Endothelial cell of umbilical vein (primary cell): ENCODE data around the gene RPEL1.
"Not testable (repeated sequence)": the region's sequence is repeated elsewhere in the genome, so short reads cannot be mapped to it uniquely, and the experiment has no call there.

ENCODE experiments used
- EZH2 ChIP-seq: IDR thresholded peaks from 2 replicates; pipeline ENCODE4 v1.6.1; 2012; ENCODE audit warnings: borderline replicate concordance, low read depth, mild to moderate bottlenecking, moderate library complexity, low read length, inconsistent platforms; ENCODE audit not compliant: severe bottlenecking
- FOS ChIP-seq: IDR thresholded peaks from 2 replicates; pipeline ENCODE4 v1.6.1; 2011; ENCODE audit warnings: mild to moderate bottlenecking, low read length, moderate library complexity, borderline replicate concordance; ENCODE audit not compliant: insufficient read depth
- GATA2 ChIP-seq: IDR thresholded peaks from 2 replicates; pipeline ENCODE4 v1.7.0; 2011; ENCODE audit warnings: low read depth, mild to moderate bottlenecking, moderate library complexity, mixed read lengths, low read length; ENCODE audit not compliant: insufficient read length, insufficient read depth
- JUN ChIP-seq: IDR thresholded peaks from 2 replicates; pipeline ENCODE4 v1.6.1; 2011; ENCODE audit warnings: borderline replicate concordance, low read depth; ENCODE audit not compliant: insufficient read length, insufficient read depth
- MYC ChIP-seq: IDR thresholded peaks from one replicate; pipeline ENCODE4 v1.6.1; 2011; ENCODE audit warnings: mild to moderate bottlenecking, low read depth, low read length
- POLR2A ChIP-seq: IDR thresholded peaks from 2 replicates; pipeline ENCODE4 v1.6.1; 2012; ENCODE audit warnings: low read depth, mild to moderate bottlenecking, control low read depth, low read length
- POLR2AphosphoS5 ChIP-seq: IDR thresholded peaks from 2 replicates; pipeline ENCODE4 v1.6.1; 2012; ENCODE audit warnings: low read depth, mild to moderate bottlenecking, control low read depth, low read length, moderate library complexity; ENCODE audit not compliant: insufficient read depth
- TF ChIP-seq, protein P1 (sequence below): IDR thresholded peaks from 2 replicates; pipeline ENCODE4 v1.6.1; 2011; ENCODE audit not compliant: insufficient read depth, insufficient read length
- TF ChIP-seq, protein P2 (sequence below), 2 donors: IDR thresholded peaks; 1 replicate in 1 of 2; 2 replicates in 1 of 2; pipeline ENCODE4 v1.5.1; 2011; ENCODE audit warnings: low read length in 2 of 2, mild to moderate bottlenecking in 2 of 2, moderate library complexity in 2 of 2, control low read depth in 1 of 2, inconsistent platforms in 1 of 2, low read depth in 1 of 2; ENCODE audit not compliant: insufficient read depth in 1 of 2; ENCODE audit errors: extremely low read depth in 1 of 2

DNA sequence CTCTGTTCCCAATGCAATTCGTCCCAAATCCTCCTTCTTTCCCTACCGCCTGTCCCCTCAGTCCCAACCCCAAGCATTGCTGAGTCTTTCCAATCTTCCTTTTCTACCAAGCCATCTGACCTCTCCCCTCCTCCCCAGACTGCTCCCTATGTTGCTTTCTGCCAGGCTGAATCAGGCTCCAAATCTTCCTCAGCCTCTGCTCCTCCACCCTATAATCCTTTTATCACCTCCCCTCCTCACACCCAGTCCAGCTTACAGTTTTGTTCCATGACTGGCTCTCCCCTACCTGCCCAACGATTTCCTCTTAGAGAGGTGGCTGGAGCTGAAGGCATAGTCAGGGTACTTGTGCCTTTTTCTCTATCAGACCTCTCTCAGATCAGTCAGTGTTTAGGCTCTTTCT, 39.0 kb upstream of the RPEL1 start:
- TF ChIP-seq POLR2A, EZH2, JUN, POLR2AphosphoS5, MYC, GATA2, FOS: not testable (repeated sequence)
- TF ChIP-seq, protein P1, sequence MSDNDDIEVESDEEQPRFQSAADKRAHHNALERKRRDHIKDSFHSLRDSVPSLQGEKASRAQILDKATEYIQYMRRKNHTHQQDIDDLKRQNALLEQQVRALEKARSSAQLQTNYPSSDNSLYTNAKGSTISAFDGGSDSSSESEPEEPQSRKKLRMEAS, result not testable (repeated sequence)
- TF ChIP-seq, protein P2, sequence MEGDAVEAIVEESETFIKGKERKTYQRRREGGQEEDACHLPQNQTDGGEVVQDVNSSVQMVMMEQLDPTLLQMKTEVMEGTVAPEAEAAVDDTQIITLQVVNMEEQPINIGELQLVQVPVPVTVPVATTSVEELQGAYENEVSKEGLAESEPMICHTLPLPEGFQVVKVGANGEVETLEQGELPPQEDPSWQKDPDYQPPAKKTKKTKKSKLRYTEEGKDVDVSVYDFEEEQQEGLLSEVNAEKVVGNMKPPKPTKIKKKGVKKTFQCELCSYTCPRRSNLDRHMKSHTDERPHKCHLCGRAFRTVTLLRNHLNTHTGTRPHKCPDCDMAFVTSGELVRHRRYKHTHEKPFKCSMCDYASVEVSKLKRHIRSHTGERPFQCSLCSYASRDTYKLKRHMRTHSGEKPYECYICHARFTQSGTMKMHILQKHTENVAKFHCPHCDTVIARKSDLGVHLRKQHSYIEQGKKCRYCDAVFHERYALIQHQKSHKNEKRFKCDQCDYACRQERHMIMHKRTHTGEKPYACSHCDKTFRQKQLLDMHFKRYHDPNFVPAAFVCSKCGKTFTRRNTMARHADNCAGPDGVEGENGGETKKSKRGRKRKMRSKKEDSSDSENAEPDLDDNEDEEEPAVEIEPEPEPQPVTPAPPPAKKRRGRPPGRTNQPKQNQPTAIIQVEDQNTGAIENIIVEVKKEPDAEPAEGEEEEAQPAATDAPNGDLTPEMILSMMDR (IDR thresholded peaks at IDR 0.05; ENCODE audit: extremely low read depth in 1 of 2, insufficient read depth in 1 of 2, low read depth in 1 of 2, low read length in 2 of 2), result not testable (repeated sequence)
